NCI-H146 treated with DMSO at 0.1 percent for 48 hours (cell line): ENCODE results near the gene PROCR.
"Not testable (repeated sequence)": the region's sequence is repeated elsewhere in the genome, so short reads cannot be mapped to it uniquely, and the experiment has no call there.

Experiments
- DNase-seq: peaks from one replicate; lab custom pipeline; 2025; ENCODE audit not compliant: unreplicated experiment; lab: John Stamatoyannopoulos, UW

PROCR gene

GRCh38 chr20:35192118-35192872 lies 20.4 kb downstream of the PROCR start:
- DNase-seq = no peak

DNA sequence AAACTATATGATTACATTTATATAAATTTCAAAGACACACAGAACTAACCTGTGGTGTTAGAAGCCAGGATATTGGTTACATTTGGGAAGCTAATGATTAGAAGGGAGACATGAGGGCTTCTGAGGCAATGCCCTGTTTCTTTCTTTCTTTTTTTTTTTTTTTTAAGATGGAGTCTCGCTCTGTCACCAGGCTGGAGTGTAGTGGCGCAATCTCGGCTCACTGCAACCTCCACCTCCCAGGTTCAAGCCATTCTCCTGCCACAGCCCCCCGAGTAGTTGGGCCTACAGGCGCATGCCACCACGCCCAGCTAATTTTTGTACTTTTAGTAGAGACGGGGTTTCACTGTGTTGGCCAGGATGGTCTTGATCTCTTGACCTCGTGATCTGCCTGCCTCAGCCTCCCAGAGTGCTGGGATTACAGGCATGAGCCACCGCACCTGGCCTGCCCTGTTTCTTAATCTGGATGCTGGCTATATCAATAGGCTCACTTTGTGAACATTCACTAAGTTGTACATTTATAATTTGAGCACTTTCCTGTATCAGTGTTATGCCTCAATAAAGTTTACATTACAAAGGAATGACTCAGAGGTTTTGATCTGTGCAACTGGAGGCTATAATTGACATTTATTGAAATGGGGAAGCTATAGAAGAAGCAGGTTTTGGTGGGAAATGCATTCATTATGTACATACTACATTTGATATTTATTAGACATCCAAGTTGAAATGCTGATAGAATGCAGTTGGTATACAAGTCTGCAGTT lies 21.3 kb downstream of the PROCR start:
- DNase-seq = not testable (repeated sequence)

DNA sequence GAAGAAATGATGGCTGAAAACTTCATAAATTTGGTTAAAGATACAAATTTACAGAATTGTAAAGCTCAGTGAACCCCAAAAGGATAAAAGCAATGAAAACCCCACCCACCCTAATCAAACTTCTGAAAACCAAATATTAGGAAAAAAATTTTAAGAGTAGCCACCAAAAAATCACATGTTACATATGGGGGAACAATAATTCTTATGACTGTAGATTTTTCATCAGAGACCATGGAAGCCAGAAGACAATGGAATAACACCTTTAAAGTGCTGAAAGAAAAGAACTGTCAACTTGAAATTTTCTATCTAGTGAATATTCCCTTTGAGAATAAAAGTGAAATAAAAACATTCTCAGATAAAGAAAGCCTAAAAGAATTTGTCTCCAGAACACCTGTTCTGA lies 24.4 kb downstream of the PROCR start:
- DNase-seq = no peak

DNA sequence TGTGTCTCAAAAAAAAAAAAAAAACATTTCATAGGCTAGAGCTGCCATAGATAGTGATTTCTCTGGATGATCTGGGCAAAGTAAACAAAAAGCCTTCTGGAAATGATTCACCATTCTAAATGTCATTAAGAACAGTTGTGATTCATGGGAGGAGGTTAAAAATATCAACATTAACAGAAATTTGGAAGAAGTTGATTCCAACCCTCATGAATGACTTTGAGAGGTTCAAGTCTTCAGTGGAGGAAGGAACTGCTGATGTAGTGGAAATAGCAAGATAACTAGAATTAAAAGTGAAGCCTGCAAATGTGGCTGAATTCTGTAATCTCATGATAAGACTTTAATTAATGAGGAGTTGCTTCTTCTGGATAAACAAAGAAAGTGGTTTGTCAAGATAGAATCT lies 27.9 kb downstream of the PROCR start:
- DNase-seq = no peak

DNA sequence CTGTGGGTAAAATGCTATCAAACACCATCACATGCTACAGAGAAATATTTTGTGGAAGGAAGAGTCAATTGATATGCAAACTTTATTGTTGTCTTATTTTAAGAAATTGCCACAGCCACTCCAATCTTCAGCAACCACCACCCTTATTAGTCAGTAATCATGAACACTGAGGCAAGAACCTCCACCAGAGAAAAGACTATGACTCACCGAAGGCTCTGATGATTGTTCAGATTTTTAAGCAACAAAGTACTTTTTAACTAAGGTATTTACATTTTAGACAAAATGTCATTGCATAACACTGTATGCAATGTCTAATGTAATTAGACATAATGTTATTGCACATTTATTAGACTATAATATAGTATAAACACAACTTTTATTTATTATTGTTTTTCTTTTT lies 28.4 kb downstream of the PROCR start:
- DNase-seq = no peak

DNA sequence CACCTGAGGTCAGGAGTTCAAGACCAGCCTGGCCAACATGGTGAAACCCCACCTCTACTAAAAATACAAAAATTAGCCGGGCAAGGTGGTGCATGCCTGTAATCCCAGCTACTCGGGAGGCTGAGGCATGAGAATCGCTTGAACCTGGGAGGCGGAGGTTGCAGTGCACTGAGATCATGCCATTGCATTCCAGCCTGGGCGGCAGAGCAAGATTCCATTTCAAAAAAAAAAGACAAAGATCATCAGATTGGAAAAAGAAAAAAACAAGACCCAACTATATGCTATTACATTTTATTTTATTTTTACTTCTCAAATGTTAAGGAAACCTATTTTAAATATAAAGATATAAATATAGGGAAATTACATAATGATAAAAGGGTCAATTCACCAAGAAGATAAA lies 29.6 kb downstream of the PROCR start:
- not testable (repeated sequence) for DNase-seq

DNA sequence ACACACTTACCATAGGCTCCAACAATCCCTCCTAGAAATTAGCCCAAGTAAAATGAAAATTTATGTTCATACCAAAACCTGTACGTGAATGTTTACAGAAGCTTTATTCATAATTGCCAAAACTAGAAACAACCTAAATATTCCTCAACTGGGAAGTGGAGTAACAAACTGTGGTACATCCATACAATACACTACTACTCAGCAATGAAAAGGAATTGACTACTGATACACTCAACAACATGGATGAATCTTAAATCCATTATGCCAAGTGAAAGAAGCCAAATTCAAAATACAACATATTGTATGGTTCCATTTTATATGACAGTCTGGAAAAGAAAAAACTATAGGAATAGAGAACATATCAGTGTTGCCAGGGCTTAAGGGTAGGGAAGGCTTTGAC lies 34.9 kb downstream of the PROCR start:
- no peak for DNase-seq

- peak; percentile 71 for DNase-seq
These were observed 36.2 kb downstream of the PROCR start for GRCh38 chr20:35207950-35208611.

DNA sequence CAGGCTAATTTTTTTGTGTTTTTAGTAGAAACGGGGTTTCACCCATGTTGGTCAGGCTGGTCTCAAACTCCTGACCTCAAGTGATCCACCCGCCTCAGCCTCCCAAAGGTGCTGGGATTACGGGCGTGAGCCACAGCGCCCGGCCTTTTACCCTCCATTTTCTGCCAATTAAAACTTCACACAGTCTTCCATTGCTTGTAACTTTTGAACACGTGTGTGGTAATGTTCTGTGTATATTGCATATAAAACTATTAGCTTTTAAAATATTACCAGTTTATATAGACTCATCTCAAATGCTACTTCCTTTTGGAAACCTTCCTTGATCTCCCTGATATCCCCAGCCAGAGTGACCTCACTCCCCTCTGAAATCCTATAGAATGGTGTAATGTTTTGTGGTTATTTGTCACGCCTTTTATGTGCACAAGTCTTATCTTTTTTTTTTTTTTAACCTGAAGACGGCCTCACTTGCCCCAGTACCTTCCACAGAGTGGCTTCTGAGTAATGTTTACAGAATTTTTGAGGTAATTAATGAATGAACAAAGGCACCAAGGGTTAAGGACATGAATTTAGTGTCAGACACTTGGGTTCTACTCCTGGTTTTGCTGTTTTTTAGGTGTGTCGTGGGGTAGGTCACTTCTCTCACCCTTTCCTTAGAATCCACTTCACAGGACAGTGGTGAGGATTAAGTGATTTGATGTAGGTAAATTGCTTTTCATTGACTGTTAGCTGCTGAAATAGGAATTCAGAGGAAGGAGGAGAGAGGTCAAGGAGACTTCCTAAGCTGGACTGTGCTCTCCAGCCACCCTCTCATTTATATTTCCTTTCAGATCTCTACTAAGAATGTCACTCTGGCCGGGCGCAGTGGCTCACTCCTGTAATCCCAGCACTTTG lies 43.4 kb downstream of the PROCR start:
- DNase-seq = no peak

GRCh38 chr20:35216541-35216940 lies 44.7 kb downstream of the PROCR start:
- no peak for DNase-seq

GRCh38 chr20:35223941-35224340 lies 52.1 kb downstream of the PROCR start:
- no peak for DNase-seq

- no peak for DNase-seq
These were observed 52.7 kb downstream of the PROCR start for GRCh38 chr20:35224536-35224935.

- DNase-seq = no peak
These were observed 53.6 kb downstream of the PROCR start for GRCh38 chr20:35225319-35226125.

DNA sequence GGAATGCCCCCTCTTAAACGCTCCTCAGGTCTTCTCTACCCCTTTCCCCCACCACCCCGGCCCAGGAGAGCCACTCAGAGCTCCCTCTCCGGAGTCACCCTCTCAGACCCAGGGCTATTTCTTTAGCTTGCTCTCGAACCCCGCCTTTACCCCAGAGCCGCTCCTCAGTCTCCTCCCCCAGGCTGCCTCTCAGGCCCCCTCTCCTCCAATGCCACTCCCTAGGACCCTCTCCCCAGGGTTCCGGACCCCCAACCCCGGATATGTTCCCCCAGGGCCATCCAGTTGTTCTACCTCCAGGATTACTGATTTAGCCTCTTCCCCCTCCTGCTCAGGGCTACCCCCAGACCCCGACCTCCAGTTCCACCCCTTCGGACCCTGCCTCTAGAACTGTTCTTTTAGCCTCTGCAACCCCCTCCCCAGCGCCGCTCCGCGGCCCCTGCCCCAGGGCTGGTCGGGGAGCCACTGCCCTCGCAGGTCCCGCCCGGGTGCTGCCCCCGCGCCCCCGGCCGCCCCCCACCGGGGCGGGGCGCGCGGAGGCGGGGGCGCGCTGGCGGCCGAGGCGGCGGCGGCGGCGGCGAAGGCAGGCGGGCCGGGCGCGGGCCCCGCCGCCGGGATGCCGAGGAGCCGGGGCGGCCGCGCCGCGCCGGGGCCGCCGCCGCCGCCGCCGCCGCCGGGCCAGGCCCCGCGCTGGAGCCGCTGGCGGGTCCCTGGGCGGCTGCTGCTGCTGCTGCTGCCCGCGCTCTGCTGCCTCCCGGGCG lies 54.4 kb downstream of the PROCR start, which contains the start of gene MMP24:
MMP24 (plus strand) TSS at position 565 of the 758 bp plus-strand sequence; CDS start at position 614, 49 bp downstream.
- peak; percentile 24 for DNase-seq
